Small intestine (tissue), 7 donors: ENCODE results near the gene UBE2V1. TPM values are rescaled to one million over a fixed set of nuclear protein-coding genes. Genes with fewer than 3 reads are reported as not detected.
A peak's percentile ranks its signal among the peaks of the same experiment; 100 is the strongest.

ENCODE experiments used
- DNase-seq, 2 donors: peaks; one replicate each; pipeline versions ENCODE4 v3.0.0 to v3.0.0-alpha.2; 2013
- FAIRE-seq: peaks from 2 replicates; lab custom pipeline; 2012; peaks lifted over from hg19 to GRCh38; lab: Jason Lieb, UNC
- H3K27ac ChIP-seq, 3 donors: one replicate each; pipeline ENCODE4 v1.5.1; 2013; ENCODE audit warnings: low read length in 2 of 3, mild to moderate bottlenecking in 2 of 3, control low read depth in 1 of 3, inconsistent platforms in 1 of 3, low read depth in 1 of 3, moderate library complexity in 1 of 3
- H3K27me3 ChIP-seq, 3 donors: one replicate each; pipeline ENCODE4 v1.6.1; 2013; ENCODE audit warnings: low read length in 3 of 3, inconsistent platforms in 1 of 3; ENCODE audit not compliant: control insufficient read depth in 3 of 3, insufficient read depth in 3 of 3
- H3K36me3 ChIP-seq, 3 donors: one replicate each; pipeline ENCODE4 v1.6.1; 2013; ENCODE audit warnings: low read length in 3 of 3, inconsistent platforms in 1 of 3, low read depth in 1 of 3, mild to moderate bottlenecking in 1 of 3, moderate library complexity in 1 of 3; ENCODE audit not compliant: control insufficient read depth in 3 of 3, insufficient read depth in 2 of 3
- H3K4me1 ChIP-seq, 3 donors: one replicate each; pipeline ENCODE4 v1.6.1; 2013; ENCODE audit warnings: low read length in 2 of 3, inconsistent platforms in 1 of 3, low read depth in 1 of 3, mild to moderate bottlenecking in 1 of 3, moderate library complexity in 1 of 3; ENCODE audit not compliant: control insufficient read depth in 3 of 3, insufficient read depth in 2 of 3
- H3K4me3 ChIP-seq, 3 donors: one replicate each; pipeline ENCODE4 v1.5.1; 2013; ENCODE audit warnings: low read length in 3 of 3, control low read depth in 1 of 3, inconsistent platforms in 1 of 3, low read depth in 1 of 3, mild to moderate bottlenecking in 1 of 3, moderate library complexity in 1 of 3
- H3K9me3 ChIP-seq, 2 donors: one replicate each; pipeline ENCODE4 v1.6.1; 2013; ENCODE audit warnings: low read depth in 1 of 2, low read length in 1 of 2; ENCODE audit not compliant: control insufficient read depth in 2 of 2, insufficient read depth in 1 of 2
- WGBS, 3 donors: extraction: QIAGEN DNeasy Blood & Tissue Kit; methylation state at CpG; one replicate each; pipeline ENCODE4 v1.1.7; 2013; 5-methylcytosine and 5-hydroxymethylcytosine counted together
- polyA plus RNA-seq, 4 donors: library from polyadenylated mRNA; stranded (reverse) in 3 of 4; unstranded in 1 of 4; fragments of 200-250 nt in 3 of 4; fragments of 120-200 nt in 1 of 4; gene quantifications; one replicate each; pipeline versions ENCODE4 v1.2.1 to v1.2.3, GENCODE V29; 2013
- donor health status: healthy with polysubstance abuse.
- donor health status: control.
- donor health status: control.
- donor health status: Bipolar disorder and iron deficiency.
- donor health status: healthy.

The UBE2V1 gene
- polyA plus RNA-seq, 4 donors, result 72.7 to 123 (median 80.4) TPM

- peak in 1 of 2 donors; percentile 61 for DNase-seq
- no peaks in the 10 kb centered on the region for H3K9me3 ChIP-seq
- H3K4me3 ChIP-seq, result no peak overlapping the region
- no peak overlapping the region for H3K27ac ChIP-seq
- H3K36me3 ChIP-seq, result peaks cover 9 to 29% (median 15%) of the 10 kb centered on the region in 3 donors
- 25 to 62% (median 49%) methylated on average over 4 of the region's 4 CpGs for WGBS, 3 donors
- no peaks in the 10 kb centered on the region for H3K27me3 ChIP-seq
- peaks cover 7 to 19% (median 8%) of the 10 kb centered on the region in 3 donors for H3K4me1 ChIP-seq
- FAIRE-seq, result no peak
These were observed 17.4 kb downstream of the UBE2V1 start for GRCh38 chr20:50095476-50096078.

DNA sequence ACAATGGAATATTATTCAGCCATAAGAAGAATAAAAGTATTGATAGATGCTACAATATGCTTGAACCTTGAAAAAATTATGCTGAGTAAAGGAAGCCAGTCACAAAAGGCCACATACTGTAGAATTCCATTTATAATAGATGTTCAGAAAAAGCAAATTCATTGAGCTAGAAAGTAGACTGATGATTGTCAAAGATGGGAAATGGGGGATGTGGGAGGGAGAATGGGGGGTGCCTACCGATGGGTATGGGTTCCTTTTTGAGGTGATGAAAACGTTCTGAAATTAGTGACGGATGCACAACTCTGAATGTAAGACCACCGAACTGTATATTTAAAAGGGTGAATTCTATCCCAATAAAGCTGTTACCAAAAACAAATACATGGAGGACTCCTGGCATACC lies 18.4 kb downstream of the UBE2V1 start:
- H3K4me3 ChIP-seq, result no peak overlapping the region
- no peak for FAIRE-seq
- DNase-seq, result no peak
- no peaks in the 10 kb centered on the region for H3K9me3 ChIP-seq
- peaks cover 5 to 13% (median 6%) of the 10 kb centered on the region in 3 donors for H3K4me1 ChIP-seq
- no peaks in the 10 kb centered on the region for H3K27me3 ChIP-seq
- no peak overlapping the region for H3K27ac ChIP-seq
- WGBS, 3 donors, result 87 to 94% (median 92%) methylated on average over 4 of the region's 4 CpGs
- H3K36me3 ChIP-seq, result peaks cover 9 to 35% (median 15%) of the 10 kb centered on the region in 3 donors

- no peak for FAIRE-seq
- 75 to 76% (median 76%) methylated on average over 2 of the region's 2 CpGs for WGBS, 3 donors
- Histone ChIP-seq H3K27ac (no peak overlapping the region), H3K4me1 (peaks cover under 1 to 3% (median 3%) of the 10 kb centered on the region in 3 donors), H3K36me3 (peaks cover 9 to 42% (median 15%) of the 10 kb centered on the region in 3 donors), H3K9me3 (no peaks in the 10 kb centered on the region), H3K27me3 (no peaks in the 10 kb centered on the region), H3K4me3 (no peak overlapping the region)
- no peak for DNase-seq
These were observed 19.7 kb downstream of the UBE2V1 start for GRCh38 chr20:50093240-50093639.

- FAIRE-seq, result no peak
- peaks cover 9 to 41% (median 15%) of the 10 kb centered on the region in 3 donors for H3K36me3 ChIP-seq
These were observed 20.5 kb downstream of the UBE2V1 start for GRCh38 chr20:50092436-50092835.

GRCh38 chr20:50089787-50090177 lies 23.2 kb downstream of the UBE2V1 start:
- H3K9me3 ChIP-seq, result no peaks in the 10 kb centered on the region
- FAIRE-seq (no peak), DNase-seq (no peak)
- 74 to 81% (median 79%) methylated on average over 2 of the region's 2 CpGs for whole genome bisulfite sequencing, 3 donors
- no peak overlapping the region for H3K4me3 ChIP-seq
- H3K27me3 ChIP-seq, result no peaks in the 10 kb centered on the region
- H3K36me3 ChIP-seq, result peaks cover 3 to 36% (median 8%) of the 10 kb centered on the region in 3 donors
- no peak overlapping the region for H3K27ac ChIP-seq
- H3K4me1 ChIP-seq, result peaks cover 0 to 7% (median 5%) of the 10 kb centered on the region in 3 donors

More at GRCh38 chr20:50092436-50092835, 20.5 kb downstream of the UBE2V1 start:
- no peak for DNase-seq
- Histone ChIP-seq H3K4me3 (no peak overlapping the region), H3K4me1 (peaks cover 0 to under 1% (median 0%) of the 10 kb centered on the region in 3 donors), H3K27ac (no peak overlapping the region), H3K27me3 (no peaks in the 10 kb centered on the region), H3K9me3 (no peaks in the 10 kb centered on the region)
- 80 to 87% (median 81%) methylated on average over 4 of the region's 4 CpGs for WGBS, 3 donors

DNA sequence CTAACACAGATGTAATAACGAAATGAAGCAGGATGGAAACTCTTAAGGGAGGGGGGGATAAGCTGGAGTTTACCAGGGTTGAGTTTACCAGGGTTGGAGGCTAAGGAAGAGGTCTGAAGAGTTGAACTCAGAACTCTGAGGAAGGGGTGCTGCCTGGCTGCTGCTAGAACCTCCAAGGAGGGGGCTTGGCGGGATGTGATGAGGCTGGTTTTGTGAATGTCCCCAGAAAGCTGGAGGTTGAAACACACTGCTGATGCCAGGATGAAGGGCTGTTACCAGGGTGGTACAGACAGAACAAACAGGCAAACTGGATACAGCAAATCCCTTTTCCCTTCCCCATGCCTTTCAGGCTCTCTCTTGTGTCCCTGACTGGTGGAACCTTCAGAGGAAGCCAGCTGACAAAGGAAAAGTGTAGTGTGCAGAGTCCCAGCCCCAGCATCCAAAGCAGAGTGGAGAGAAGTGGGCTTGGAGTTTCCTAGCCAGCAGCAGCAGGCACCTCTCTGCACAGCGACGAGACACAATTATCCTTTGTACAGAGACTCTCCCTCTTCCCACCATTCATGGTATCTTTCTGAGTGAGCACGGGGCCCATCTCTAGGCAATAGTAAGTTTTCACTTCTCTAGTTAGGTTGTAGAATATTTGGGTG lies 23.7 kb downstream of the UBE2V1 start:
- no peak overlapping the region for H3K4me3 ChIP-seq
- WGBS, 3 donors, result 80 to 92% (median 81%) methylated on average over 5 of the region's 5 CpGs
- no peaks in the 10 kb centered on the region for H3K27me3 ChIP-seq
- FAIRE-seq (no peak), DNase-seq (no peak)
- H3K36me3 ChIP-seq, result peaks cover 0 to 36% (median 4%) of the 10 kb centered on the region in 3 donors
- peaks cover 0 to 7% (median 5%) of the 10 kb centered on the region in 3 donors for H3K4me1 ChIP-seq
- H3K27ac ChIP-seq, result no peak overlapping the region
- H3K9me3 ChIP-seq, result no peaks in the 10 kb centered on the region

- Histone ChIP-seq H3K4me1 (peaks cover 0 to 7% (median 5%) of the 10 kb centered on the region in 3 donors), H3K27me3 (no peaks in the 10 kb centered on the region), H3K27ac (no peak overlapping the region), H3K4me3 (no peak overlapping the region), H3K9me3 (no peaks in the 10 kb centered on the region), H3K36me3 (peaks cover 0 to 36% (median 0%) of the 10 kb centered on the region in 3 donors)
- 36 to 59% (median 45%) methylated on average over 2 of the region's 2 CpGs for WGBS, 3 donors
- no peak for DNase-seq
- no peak for FAIRE-seq
These were observed 24.9 kb downstream of the UBE2V1 start for GRCh38 chr20:50088022-50088421.

- DNase-seq, result peak; percentile 66 to 70
These were observed 27.2 kb downstream of the UBE2V1 start for GRCh38 chr20:50085481-50086365.

More at GRCh38 chr20:50085481-50086365, 27.2 kb downstream of the UBE2V1 start:
- H3K36me3 ChIP-seq, result peaks cover 0 to 33% (median 4%) of the 10 kb centered on the region in 3 donors
- H3K27me3 ChIP-seq, result no peaks in the 10 kb centered on the region
- H3K4me1 ChIP-seq, result peaks cover 0 to 7% (median 5%) of the 10 kb centered on the region in 3 donors
- WGBS, 3 donors, result 4 to 5% (median 5%) methylated on average over 10 of the region's 10 CpGs
- peak overlapping the region in 1 of 3 donors; percentile 59 for H3K27ac ChIP-seq
- FAIRE-seq, result no peak
- no peaks in the 10 kb centered on the region for H3K9me3 ChIP-seq
- no peak overlapping the region for H3K4me3 ChIP-seq
